Activated naive CD4-positive, alpha-beta T cell treated with anti-CD3 and anti-CD28 coated beads, Interleukin-2, amount 50 U/mL, for 16 hours (primary cell): ENCODE measurements around the gene CELF1.
"Not testable (repeated sequence)": the region's sequence is repeated elsewhere in the genome, so short reads cannot be mapped to it uniquely, and the experiment has no call there.

Experiments
- DNase-seq: peaks from one replicate; pipeline ENCODE4 v3.0.0-alpha.2; 2020

Gene CELF1

GRCh38 chr11:47536915-47537314, 16.0 kb downstream of the CELF1 start:
- DNase-seq, result no peak

GRCh38 chr11:47534704-47535251, 18.2 kb downstream of the CELF1 start:
- no peak for DNase-seq

GRCh38 chr11:47533690-47534151, 19.2 kb downstream of the CELF1 start:
- no peak for DNase-seq

GRCh38 chr11:47532597-47533213, 20.2 kb downstream of the CELF1 start:
- DNase-seq, result no peak

GRCh38 chr11:47531666-47532065, 21.3 kb downstream of the CELF1 start:
- DNase-seq, result no peak

- not testable (repeated sequence) for DNase-seq
These were observed 22.2 kb downstream of the CELF1 start for GRCh38 chr11:47530721-47531120.

- DNase-seq, result no peak
These were observed 23.0 kb downstream of the CELF1 start for GRCh38 chr11:47529951-47530350.

- no peak for DNase-seq
These were observed 25.7 kb downstream of the CELF1 start for GRCh38 chr11:47527186-47527585.

GRCh38 chr11:47526032-47526431, 26.9 kb downstream of the CELF1 start:
- not testable (repeated sequence) for DNase-seq

- DNase-seq, result no peak
These were observed 28.5 kb downstream of the CELF1 start for GRCh38 chr11:47524291-47524874.

- DNase-seq, result peak; percentile 16
These were observed 29.3 kb downstream of the CELF1 start for GRCh38 chr11:47523490-47524225.

GRCh38 chr11:47518212-47518964, 34.5 kb downstream of the CELF1 start:
- no peak for DNase-seq

GRCh38 chr11:47516984-47517853, 35.7 kb downstream of the CELF1 start:
- DNase-seq, result no peak

- DNase-seq, result no peak
These were observed 36.8 kb downstream of the CELF1 start for GRCh38 chr11:47516155-47516554.

GRCh38 chr11:47514825-47515647, 37.9 kb downstream of the CELF1 start:
- peak; percentile 51 for DNase-seq

- DNase-seq, result no peak
These were observed 40.2 kb downstream of the CELF1 start for GRCh38 chr11:47512701-47513100.

GRCh38 chr11:47511917-47512316, 41.0 kb downstream of the CELF1 start:
- no peak for DNase-seq

GRCh38 chr11:47510209-47510608, 42.7 kb downstream of the CELF1 start:
- DNase-seq, result no peak

- DNase-seq, result no peak
These were observed 43.8 kb downstream of the CELF1 start for GRCh38 chr11:47509077-47509536.

GRCh38 chr11:47508240-47508957, 44.5 kb downstream of the CELF1 start:
- no peak for DNase-seq
